HG02973 (cell line): ENCODE results near the gene CACNA1C.
"Not testable (repeated sequence)": the region's sequence is repeated elsewhere in the genome, so short reads cannot be mapped to it uniquely, and the experiment has no call there.

Experiments
- ATAC-seq: cut with Tn5 transposase; IDR thresholded peaks from one replicate; pipeline ENCODE4 v1.9.1; 2021; ENCODE audit warnings: moderate library complexity; ENCODE audit not compliant: unreplicated experiment

The CACNA1C gene

DNA sequence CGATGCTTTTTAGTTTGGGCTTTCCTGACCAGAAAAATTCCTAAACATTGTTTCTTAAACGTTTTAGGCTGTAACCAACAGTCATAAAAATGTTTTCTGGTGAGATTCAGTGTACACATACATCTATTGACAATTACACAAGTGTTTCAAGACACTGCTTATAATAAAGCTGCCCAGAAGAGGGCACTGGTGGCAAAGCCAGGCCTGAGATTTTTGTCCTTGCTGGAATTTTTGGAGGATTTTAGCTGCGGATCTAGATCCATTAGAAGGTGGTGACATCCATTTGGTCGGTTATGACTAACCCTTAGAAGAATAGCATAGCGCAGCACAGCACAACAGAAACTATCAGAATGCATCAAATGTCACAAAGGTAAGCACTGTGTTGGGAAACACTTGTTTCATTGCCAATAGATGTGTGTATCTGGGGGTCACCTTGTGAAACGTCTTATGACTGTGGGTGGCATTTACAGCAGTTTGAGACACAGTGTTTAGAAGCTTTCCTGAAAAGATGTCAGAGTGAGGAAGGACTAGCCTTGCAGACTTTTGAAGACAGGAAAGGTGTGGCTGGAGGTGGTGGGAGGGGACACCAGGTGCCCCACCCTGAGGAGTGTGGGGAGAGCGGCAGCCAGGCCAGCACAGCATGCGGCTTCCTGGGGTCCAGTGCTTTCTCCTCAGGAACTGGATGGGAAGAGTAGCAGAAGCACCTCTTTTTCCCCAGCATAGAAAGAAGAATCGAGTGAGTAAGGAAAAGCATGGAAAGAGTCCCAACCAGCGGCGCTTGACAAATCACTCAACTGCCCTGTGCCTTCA is 687.2 kb downstream of the CACNA1C start:
- no peak for ATAC-seq

DNA sequence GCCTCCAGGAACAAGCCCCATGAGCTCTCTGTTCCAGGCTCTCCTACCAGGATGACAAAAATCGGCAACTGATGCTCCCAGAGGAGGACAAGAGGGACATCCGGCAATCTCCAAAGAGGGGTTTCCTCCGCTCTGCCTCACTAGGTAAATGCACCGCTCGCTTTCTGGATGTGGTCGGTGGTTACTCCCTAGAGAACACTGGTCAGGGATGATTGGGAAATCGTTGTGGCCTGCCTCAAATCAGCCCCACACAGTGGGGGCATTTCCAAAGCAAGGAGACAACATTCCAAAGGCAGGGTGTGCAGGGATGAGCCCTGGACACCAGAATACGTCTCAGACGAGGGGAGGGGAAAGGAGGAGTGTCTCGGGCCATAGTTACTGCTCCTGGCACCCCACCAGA is 689.2 kb downstream of the CACNA1C start:
- not testable (repeated sequence) for ATAC-seq

DNA sequence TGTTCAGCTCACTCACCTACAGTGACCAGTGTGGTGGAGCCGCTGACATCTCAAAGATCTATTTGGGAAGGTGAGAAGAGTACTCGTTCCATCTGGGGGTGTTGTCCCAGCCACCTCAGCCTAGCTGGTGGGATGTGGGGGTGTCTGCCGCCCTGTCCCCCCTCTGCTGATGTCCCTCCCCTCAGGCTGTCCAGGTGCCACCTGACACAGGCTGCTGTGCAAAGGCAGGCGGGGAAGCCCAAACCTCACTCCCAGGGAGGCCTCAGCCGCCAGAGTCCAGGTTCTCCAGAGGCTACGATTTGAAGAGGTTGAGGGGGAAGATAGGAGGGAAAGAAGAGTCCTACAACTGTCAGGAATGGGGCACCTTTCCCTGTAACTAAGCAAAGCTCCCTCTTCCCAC is 690.7 kb downstream of the CACNA1C start:
- no peak for ATAC-seq

DNA sequence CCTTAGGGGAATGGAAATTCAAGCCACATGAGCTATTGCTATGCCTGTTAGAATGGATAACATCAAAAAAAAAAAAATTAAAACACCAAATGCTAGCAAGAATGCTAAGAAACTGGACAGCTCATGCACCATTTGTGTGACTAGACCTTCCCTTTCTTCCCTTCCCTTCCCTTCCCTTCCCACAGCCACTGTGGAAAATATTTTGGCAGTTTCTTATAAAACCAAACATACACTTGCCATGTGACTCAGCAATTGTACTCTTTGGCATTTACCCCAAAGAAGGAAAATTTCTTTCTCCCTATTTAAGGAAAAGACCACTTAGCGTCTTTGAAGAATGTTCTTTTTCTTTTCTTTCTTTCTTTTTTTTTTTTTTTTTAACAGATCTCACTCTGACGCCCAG is 692.9 kb downstream of the CACNA1C start:
- ATAC-seq, result no peak
